Mesenchymal stem cell (in vitro differentiated cells and primary cell): ENCODE results near the gene LIMK1.

ENCODE experiments used
- DNase-seq: peaks from one replicate; pipeline ENCODE4 v3.0.0-alpha.2; 2013
- H2AFZ ChIP-seq: one replicate; pipeline ENCODE4 v1.6.1; 2013; ENCODE audit warnings: low read depth, mild to moderate bottlenecking, control low read depth, inconsistent platforms, low read length, moderate library complexity
- H2AK5ac ChIP-seq: 2 replicates; pipeline ENCODE4 v1.6.1; 2013; ENCODE audit warnings: low read length, moderate library complexity, mild to moderate bottlenecking, inconsistent platforms; ENCODE audit not compliant: severe bottlenecking
- H2BK120ac ChIP-seq: one replicate; pipeline ENCODE4 v1.6.1; 2013; ENCODE audit warnings: low read depth, mild to moderate bottlenecking, inconsistent platforms, low read length, moderate library complexity
- H2BK12ac ChIP-seq, 2 experiments: one replicate each; pipeline ENCODE4 v1.6.1; 2013; ENCODE audit warnings: inconsistent platforms in 2 of 2, low read length in 2 of 2, mild to moderate bottlenecking in 2 of 2, moderate library complexity in 2 of 2, control low read depth in 1 of 2
- H2BK15ac ChIP-seq: one replicate; pipeline ENCODE4 v1.6.1; 2013; ENCODE audit warnings: mild to moderate bottlenecking, low read depth, inconsistent platforms; ENCODE audit not compliant: poor library complexity, severe bottlenecking
- H2BK5ac ChIP-seq: 2 replicates; pipeline ENCODE4 v1.6.1; 2013; ENCODE audit warnings: low read depth, mild to moderate bottlenecking, low read length, control low read depth, inconsistent platforms; ENCODE audit not compliant: poor library complexity, severe bottlenecking
- H3K14ac ChIP-seq, 2 experiments: one replicate each; pipeline ENCODE4 v1.6.1; 2013; ENCODE audit warnings: inconsistent platforms in 2 of 2, low read length in 2 of 2, control low read depth in 1 of 2, mild to moderate bottlenecking in 1 of 2, moderate library complexity in 1 of 2
- H3K18ac ChIP-seq, 2 experiments: one replicate each; pipeline ENCODE4 v1.6.1; 2013; ENCODE audit warnings: inconsistent platforms in 2 of 2, low read length in 2 of 2, control low read depth in 1 of 2, low read depth in 1 of 2, mild to moderate bottlenecking in 1 of 2
- H3K23ac ChIP-seq, 2 experiments: one replicate each; pipeline ENCODE4 v1.6.1; 2013; ENCODE audit warnings: inconsistent platforms in 2 of 2, low read length in 2 of 2, mild to moderate bottlenecking in 2 of 2, moderate library complexity in 2 of 2, control low read depth in 1 of 2
- H3K27ac ChIP-seq: 2 replicates; pipeline ENCODE4 v1.5.1; 2013; ENCODE audit warnings: mild to moderate bottlenecking, moderate library complexity, low read length, control low read depth, inconsistent platforms; ENCODE audit not compliant: poor library complexity, severe bottlenecking
- H3K27me3 ChIP-seq, 2 experiments: 2 replicates each; pipeline versions ENCODE4 v1.6.1 to v1.7.0; 2013; ENCODE audit warnings: low read length in 2 of 2, mild to moderate bottlenecking in 2 of 2, moderate library complexity in 2 of 2, control low read depth in 1 of 2, inconsistent platforms in 1 of 2; ENCODE audit not compliant: control insufficient read depth in 1 of 2, insufficient read depth in 1 of 2
- H3K36me3 ChIP-seq, 2 experiments: 2 replicates each; pipeline versions ENCODE4 v1.6.1 to v1.7.0; 2013; ENCODE audit warnings: low read length in 2 of 2, control low read depth in 1 of 2, inconsistent platforms in 1 of 2, low read depth in 1 of 2, mild to moderate bottlenecking in 1 of 2; ENCODE audit not compliant: insufficient read depth in 2 of 2, control insufficient read depth in 1 of 2
- H3K4ac ChIP-seq, 2 experiments: one replicate each; pipeline ENCODE4 v1.6.1; 2013; ENCODE audit warnings: inconsistent platforms in 2 of 2, low read length in 2 of 2, mild to moderate bottlenecking in 2 of 2, moderate library complexity in 2 of 2, control low read depth in 1 of 2, low read depth in 1 of 2
- H3K4me1 ChIP-seq: 2 replicates; pipeline ENCODE4 v1.6.1; 2013; ENCODE audit warnings: low read depth, low read length, control low read depth; ENCODE audit not compliant: control insufficient read depth, insufficient read depth
- H3K4me2 ChIP-seq: 2 replicates; pipeline ENCODE4 v1.6.1; 2013; ENCODE audit warnings: low read length, mild to moderate bottlenecking, inconsistent platforms; ENCODE audit not compliant: poor library complexity, severe bottlenecking
- H3K4me3 ChIP-seq, 2 experiments: 2 replicates each; pipeline versions ENCODE4 v1.5.1 to v1.7.0; 2013; ENCODE audit warnings: low read length in 2 of 2, mild to moderate bottlenecking in 2 of 2, control low read depth in 1 of 2, low read depth in 1 of 2; ENCODE audit not compliant: insufficient read depth in 1 of 2
- H3K79me1 ChIP-seq: replicated peaks from 2 replicates; pipeline ENCODE4 v1.6.1; 2013; ENCODE audit warnings: mild to moderate bottlenecking, control low read depth, low read length, inconsistent platforms; ENCODE audit not compliant: poor library complexity, severe bottlenecking
- H3K9ac ChIP-seq: 2 replicates; pipeline ENCODE4 v1.7.0; 2013; ENCODE audit warnings: mild to moderate bottlenecking, low read length, moderate library complexity
- H3K9me3 ChIP-seq: 2 replicates; pipeline ENCODE4 v1.7.0; 2013; ENCODE audit warnings: mild to moderate bottlenecking, low read length; ENCODE audit not compliant: control insufficient read depth
- H4K8ac ChIP-seq: one replicate; pipeline ENCODE4 v1.6.1; 2013; ENCODE audit warnings: inconsistent platforms, mild to moderate bottlenecking, low read length, moderate library complexity
- H4K91ac ChIP-seq: one replicate; pipeline ENCODE4 v1.6.1; 2013; ENCODE audit warnings: mild to moderate bottlenecking, low read length, inconsistent platforms
- WGBS: methylation state at CpG from one replicate; pipeline ENCODE4 v1.1.7; 2013; ENCODE audit warnings: mixed read lengths; 5-methylcytosine and 5-hydroxymethylcytosine counted together

LIMK1 gene

DNA sequence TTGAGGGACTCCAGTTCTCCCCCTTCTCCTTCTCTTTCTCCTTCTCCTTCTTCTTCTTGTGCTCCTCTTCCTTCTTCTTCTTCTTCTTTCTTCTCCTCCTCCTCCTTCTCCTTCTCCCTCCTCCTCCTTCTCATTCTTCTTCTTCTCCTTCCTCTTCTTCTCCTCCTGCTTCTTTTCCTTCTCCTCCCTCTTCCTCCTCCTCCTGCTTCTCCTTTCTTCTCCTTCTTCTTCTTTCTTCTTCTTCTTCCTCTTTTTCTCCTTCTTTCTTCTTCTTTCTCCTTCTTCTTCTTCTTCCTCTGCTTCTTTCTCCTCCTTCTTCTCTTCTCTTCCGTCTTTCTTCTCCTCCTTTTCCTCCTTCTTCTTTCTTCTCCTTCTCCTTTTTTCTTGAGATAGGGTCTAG lies 25.6 kb upstream of the LIMK1 start:
- Histone ChIP-seq H4K91ac (no peak overlapping the region), H2BK120ac (no peak overlapping the region), H3K23ac (no peak overlapping the region), H2AK5ac (no peak overlapping the region), H3K27me3 (peaks cover 0 to 18% of the 10 kb centered on the region in 2 experiments), H3K4ac (no peak overlapping the region), H2BK5ac (no peak overlapping the region), H3K4me3 (no peak overlapping the region), H3K27ac (no peak overlapping the region), H2BK15ac (no peak overlapping the region), H3K36me3 (peaks cover 0 to 24% of the 10 kb centered on the region in 2 experiments), H3K4me1 (peaks cover 10% of the 10 kb centered on the region), H3K9ac (no peak overlapping the region), H2AFZ (no peak overlapping the region), H3K79me1 (no peaks in the 10 kb centered on the region), H3K18ac (no peak overlapping the region), H4K8ac (no peak overlapping the region), H2BK12ac (no peak overlapping the region), H3K9me3 (no peaks in the 10 kb centered on the region), H3K14ac (no peak overlapping the region), H3K4me2 (no peak overlapping the region)
- 90% methylated on average over 1 of the region's 1 CpG for WGBS
- no peak for DNase-seq

DNA sequence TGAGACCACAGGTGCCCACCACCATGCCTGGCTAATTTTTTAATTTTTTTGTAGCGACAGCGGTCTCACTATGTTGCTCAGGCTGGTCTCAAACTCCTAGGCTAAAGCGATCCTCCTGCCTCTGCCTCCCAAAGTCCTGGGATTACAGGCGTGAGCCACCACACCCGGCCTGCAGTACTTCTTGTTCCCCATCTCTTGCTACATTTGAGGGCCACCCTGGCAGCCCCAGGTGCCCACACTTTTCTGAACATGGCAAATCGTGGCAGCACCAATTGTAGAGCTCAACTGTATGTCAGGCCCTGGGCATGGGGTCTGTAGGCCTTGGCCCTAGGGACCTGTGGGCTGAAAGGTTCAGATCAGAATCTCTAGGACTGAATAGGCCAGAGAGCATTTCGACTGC lies 25.1 kb upstream of the LIMK1 start:
- Histone ChIP-seq H3K36me3 (peaks cover 0 to 21% of the 10 kb centered on the region in 2 experiments), H2BK12ac (no peak overlapping the region)

DNA sequence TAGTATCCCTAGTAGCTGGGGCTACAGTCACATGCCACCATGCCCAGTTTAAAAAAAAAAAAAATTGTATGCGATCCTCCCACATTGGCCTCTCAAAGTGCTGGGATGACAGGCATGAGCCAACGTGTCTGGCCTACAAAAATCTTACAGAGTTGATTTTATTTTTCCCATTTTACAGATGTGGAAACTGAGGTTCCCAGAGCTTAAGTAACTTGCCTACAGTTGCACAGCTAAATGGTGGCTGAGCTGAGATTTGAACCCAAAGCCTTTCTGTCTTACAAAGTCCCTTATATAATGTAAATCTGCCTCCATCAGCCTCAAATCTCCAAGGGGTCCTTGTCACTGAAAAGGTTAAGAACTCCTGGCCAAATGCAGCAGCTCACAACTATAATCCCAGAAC lies 24.6 kb upstream of the LIMK1 start:
- H2BK12ac ChIP-seq: no peak overlapping the region
- H2BK15ac ChIP-seq: no peak overlapping the region
- no peak overlapping the region for H3K4me2 ChIP-seq
- no peak overlapping the region for H3K23ac ChIP-seq
- H3K79me1 ChIP-seq: no peaks in the 10 kb centered on the region
- H2AFZ ChIP-seq: no peak overlapping the region
- H3K36me3 ChIP-seq: peaks cover 0 to 20% of the 10 kb centered on the region in 2 experiments
- no peaks in the 10 kb centered on the region for H3K9me3 ChIP-seq
- H3K18ac ChIP-seq: no peak overlapping the region
- no peak overlapping the region for H3K9ac ChIP-seq
- no peak overlapping the region for H3K4me3 ChIP-seq
- H3K27ac ChIP-seq: no peak overlapping the region
- H2AK5ac ChIP-seq: no peak overlapping the region
- H2BK120ac ChIP-seq: no peak overlapping the region
- no peak for DNase-seq
- no peak overlapping the region for H3K14ac ChIP-seq
- H3K27me3 ChIP-seq: peaks cover 0 to 13% of the 10 kb centered on the region in 2 experiments
- H2BK5ac ChIP-seq: no peak overlapping the region
- H4K91ac ChIP-seq: no peak overlapping the region
- peaks cover 10% of the 10 kb centered on the region for H3K4me1 ChIP-seq
- H3K4ac ChIP-seq: no peak overlapping the region
- 93% methylated on average over 2 of the region's 2 CpGs for WGBS
- no peak overlapping the region for H4K8ac ChIP-seq

More for the DNA sequence above, 25.1 kb upstream of the LIMK1 start:
- Histone ChIP-seq H4K91ac (no peak overlapping the region), H3K79me1 (no peaks in the 10 kb centered on the region), H3K9ac (no peak overlapping the region), H3K4me2 (no peak overlapping the region), H2BK5ac (no peak overlapping the region), H3K23ac (no peak overlapping the region), H3K27me3 (peaks cover 0 to 13% of the 10 kb centered on the region in 2 experiments), H2AK5ac (no peak overlapping the region), H4K8ac (no peak overlapping the region), H3K27ac (no peak overlapping the region), H2AFZ (no peak overlapping the region), H3K9me3 (no peaks in the 10 kb centered on the region), H3K18ac (no peak overlapping the region), H2BK120ac (no peak overlapping the region), H2BK15ac (no peak overlapping the region), H3K4me1 (peaks cover 10% of the 10 kb centered on the region), H3K14ac (no peak overlapping the region), H3K4ac (no peak overlapping the region), H3K4me3 (no peak overlapping the region)
- WGBS: 86% methylated on average over 7 of the region's 7 CpGs
- DNase-seq: no peak

DNA sequence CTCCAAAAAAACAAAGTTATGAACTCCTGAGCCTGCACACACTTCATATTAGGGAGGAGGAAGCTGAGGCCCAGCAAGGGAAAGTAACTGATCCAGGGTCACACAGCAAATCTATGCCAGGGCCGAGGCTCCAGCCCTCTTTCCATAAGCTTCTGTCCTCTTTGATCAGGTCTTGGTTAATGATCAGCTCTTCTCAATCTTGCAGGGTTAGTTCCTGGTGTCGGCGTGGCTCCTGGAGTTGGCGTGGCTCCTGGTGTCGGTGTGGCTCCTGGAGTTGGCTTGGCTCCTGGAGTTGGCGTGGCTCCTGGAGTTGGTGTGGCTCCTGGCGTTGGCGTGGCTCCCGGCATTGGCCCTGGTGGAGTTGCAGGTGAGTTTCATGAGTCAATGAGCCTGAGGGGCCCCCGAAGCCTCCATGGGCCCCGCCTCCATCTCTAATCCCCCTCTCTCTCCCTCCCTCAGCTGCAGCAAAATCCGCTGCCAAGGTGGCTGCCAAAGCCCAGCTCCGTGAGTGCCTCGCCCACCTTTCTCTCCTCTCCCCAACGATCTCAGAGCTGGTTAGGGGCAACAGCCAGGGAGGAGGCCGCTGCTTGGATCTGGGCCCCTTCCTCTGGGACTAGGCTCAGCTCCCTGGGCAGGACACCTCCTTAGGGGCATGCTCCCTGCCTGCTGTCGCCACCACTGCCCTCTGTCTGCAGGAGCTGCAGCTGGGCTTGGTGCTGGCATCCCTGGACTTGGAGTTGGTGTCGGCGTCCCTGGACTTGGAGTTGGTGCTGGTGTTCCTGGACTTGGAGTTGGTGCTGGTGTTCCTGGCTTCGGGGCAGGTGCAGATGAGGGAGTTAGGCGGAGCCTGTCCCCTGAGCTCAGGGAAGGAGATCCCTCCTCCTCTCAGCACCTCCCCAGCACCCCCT lies 23.7 kb upstream of the LIMK1 start:
- Histone ChIP-seq H3K4ac (no peak overlapping the region), H3K27ac (no peak overlapping the region), H3K36me3 (peaks cover 0 to 14% of the 10 kb centered on the region in 2 experiments), H2BK5ac (no peak overlapping the region), H4K8ac (no peak overlapping the region), H3K9me3 (no peaks in the 10 kb centered on the region), H2BK120ac (no peak overlapping the region), H3K9ac (no peak overlapping the region), H2BK12ac (no peak overlapping the region), H3K4me3 (no peak overlapping the region), H3K23ac (no peak overlapping the region), H3K4me1 (peaks cover 10% of the 10 kb centered on the region), H2AK5ac (no peak overlapping the region), H3K27me3 (peaks cover 0 to 9% of the 10 kb centered on the region in 2 experiments), H3K14ac (peak overlapping the region in 1 of 2 experiments; percentile 26), H2BK15ac (no peak overlapping the region), H3K18ac (no peak overlapping the region), H2AFZ (no peak overlapping the region), H3K79me1 (no peaks in the 10 kb centered on the region), H3K4me2 (no peak overlapping the region), H4K91ac (no peak overlapping the region)
- 82% methylated on average over 14 of the region's 21 CpGs for WGBS
- DNase-seq: no peak
